ENCODE measurements around the gene MCRIP1.
A peak's percentile ranks its signal among the peaks of the same experiment; 100 is the strongest.

Gene MCRIP1

DNA sequence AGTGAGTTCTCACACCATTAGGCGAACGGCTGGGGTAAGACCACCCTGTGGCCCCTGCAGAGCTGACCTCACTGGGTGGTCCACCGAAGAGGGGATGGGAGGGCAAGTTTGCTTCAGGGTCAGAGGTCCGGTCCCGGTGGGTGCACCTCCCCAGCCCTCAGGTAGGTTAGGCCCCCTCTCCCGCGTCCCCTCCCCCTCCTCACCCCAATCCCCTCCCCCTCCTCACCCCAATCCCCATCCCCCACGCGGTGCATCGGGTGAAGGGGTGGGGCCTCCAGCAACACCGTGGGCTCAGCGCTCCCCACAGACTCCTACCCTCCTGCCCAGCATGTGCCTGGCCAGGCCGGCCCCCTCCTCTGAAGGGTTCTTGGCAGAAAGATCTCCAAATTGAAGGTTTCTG is 13.4 kb downstream of the MCRIP1 start:
- DNase-seq = no peak

DNA sequence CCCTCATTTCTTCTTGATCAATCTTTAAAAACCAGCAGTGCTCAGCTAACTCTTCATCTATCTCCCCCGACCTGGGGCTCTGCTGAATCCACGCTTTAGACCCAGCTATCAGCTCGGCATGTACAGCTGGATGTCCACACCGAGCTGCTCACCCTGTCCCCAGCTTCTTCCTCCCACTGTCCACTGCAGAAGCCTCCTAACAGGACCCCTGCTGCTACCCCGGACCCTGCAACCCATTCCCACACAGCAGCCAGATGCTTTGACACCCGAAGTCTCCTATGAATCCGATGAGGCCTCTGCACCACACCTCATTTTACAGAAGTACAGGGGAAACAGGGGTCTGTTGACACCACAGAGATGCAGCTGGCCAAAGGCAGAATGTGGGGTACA is 15.3 kb downstream of the MCRIP1 start:
- DNase-seq = no peak

DNA sequence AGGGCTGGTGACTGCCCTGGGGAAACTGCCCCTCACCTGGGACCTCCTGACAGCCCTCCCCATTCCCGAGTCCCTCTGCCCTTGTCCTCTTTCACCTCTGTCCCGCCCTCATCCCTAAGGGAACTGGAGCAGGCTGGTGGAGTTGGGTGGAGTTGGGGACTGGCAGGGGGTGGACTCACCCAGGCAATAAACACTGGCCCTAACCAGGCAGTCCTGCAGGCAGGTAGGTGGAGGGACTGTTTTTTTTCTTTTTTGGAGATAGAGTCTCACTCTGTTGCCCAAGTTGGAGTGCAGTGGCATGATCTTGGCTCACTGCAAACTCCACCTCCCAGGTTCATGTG is 17.5 kb downstream of the MCRIP1 start:
- DNase-seq = no peak

DNA sequence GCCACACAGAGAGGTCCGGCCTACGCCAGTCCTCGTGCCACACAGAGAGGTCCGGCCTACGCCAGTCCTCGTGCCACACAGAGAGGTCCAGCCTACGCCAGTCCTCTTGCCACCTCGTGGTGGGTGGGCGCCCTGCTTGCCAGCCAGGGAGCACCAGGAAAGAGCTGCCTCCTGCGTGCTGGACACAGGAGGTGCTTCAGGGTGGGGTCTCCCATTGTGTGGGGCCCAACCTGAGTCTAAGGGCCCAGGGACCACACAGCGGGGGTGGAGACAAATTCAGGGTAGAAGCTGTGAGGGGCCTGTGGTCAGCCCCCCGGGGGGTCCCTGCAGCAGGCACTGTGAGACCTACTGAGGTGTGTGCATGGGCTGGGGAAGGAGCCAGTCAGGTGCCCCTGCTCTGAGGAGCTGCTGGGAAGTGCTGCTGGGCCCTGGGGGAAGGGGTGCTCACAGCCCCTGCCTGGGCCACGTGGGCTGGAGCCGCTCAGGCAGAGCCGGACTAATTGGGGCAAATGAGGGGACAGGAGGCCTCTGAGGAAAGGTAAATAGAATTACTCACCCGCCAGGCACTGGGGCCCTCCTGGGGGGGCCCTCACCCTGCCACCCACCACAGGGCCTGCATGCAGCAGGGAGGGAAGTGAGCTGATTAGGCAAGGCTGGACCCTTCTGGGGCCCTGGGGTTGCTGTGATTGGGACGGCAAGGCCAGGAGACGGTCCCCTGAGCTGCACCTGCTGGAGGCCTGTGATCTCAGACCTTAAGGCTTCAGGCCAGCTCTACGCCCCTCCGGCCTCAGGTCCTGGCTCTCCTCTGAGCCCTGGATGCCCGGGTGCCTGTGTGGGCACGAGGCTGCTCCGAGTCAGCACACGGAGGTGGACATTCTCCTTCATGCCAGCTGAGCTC is 18.1 kb downstream of the MCRIP1 start:
- peak in 1 of 14 donors; percentile 16 for DNase-seq

DNA sequence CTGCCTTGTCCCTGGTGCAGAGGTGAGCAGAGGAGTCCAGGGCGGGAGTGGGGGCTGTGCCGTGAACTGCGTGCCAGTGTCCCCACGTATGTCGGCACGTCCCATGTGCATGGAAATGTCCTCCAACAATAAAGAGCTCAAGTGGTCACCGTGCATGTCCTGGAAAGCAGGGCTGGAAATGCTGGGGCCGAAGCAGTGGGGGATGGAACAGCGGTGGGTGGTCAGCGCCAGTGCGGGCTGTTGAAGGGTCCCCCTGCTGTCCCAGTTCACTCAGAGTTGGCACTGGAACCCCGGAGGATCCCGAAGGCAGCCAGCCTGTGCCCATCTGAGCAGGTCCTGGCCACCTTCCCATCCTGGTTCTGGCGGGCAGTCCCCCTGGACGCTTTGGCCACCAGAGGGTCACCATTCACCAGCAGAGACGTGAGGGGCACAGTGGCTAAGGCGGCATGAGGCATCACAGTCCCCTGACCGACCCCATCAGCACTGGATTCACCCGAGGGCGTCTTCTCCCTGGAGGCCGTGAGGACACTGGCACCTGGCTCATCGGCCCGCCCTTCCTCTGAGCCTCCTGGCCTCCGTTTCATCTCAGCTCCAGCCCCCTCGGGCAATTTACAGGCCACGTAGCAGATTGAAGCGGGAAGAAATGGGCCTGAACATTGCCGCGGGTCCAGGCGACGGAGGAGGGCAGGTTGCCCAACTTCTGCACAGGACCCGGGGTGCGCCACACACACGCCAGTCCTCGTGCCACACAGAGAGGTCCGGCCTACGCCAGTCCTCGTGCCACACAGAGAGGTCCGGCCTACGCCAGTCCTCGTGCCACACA is 19.0 kb downstream of the MCRIP1 start:
- DNase-seq = no peak

DNA sequence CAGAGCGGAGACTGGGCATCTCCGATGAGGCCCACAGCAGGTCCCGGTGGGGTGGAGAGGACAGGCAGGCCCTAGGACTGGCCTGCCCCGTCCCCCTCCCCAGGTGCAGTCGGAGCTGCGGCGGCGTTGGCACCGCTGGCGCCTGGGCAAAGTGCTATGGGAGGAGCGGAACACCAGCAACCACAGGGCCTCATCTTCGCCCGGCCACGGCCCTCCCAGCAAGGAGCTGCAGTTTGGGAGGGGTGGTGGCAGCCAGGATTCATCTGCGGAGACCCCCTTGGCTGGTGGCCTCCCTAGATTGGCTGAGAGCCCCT is 19.8 kb downstream of the MCRIP1 start:
- DNase-seq = no peak

DNA sequence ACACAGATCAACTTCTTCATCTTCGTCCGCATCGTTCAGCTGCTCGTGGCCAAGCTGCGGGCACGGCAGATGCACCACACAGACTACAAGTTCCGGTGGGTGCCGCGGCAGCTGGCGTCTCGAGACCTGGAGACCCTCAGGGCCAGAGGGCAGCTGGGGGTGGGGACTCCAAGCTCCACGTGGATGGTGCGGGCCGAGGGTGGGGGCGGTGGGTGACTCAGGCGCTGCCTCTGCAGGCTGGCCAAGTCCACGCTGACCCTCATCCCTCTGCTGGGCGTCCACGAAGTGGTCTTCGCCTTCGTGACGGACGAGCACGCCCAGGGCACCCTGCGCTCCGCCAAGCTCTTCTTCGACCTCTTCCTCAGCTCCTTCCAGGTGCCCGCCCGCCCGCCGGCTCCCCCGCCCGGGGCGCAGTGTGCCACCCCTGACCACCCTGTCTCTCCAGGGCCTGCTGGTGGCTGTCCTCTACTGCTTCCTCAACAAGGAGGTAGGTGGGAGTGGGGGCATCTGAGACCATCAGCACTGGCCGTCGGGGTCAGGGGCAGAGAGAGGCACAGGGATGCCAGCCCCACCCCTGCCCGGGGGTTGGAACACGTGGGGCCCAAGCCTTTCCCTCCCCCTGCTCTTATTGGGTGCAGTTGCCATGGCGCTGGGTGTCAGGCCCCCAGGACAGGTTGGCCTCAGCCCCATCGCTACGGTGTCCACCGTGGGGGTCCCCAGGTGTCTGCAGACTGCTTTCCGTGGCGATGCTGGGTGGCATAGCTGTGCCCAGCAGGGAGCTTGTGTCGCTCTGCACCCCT is 20.3 kb downstream of the MCRIP1 start:
- no peak for DNase-seq

DNA sequence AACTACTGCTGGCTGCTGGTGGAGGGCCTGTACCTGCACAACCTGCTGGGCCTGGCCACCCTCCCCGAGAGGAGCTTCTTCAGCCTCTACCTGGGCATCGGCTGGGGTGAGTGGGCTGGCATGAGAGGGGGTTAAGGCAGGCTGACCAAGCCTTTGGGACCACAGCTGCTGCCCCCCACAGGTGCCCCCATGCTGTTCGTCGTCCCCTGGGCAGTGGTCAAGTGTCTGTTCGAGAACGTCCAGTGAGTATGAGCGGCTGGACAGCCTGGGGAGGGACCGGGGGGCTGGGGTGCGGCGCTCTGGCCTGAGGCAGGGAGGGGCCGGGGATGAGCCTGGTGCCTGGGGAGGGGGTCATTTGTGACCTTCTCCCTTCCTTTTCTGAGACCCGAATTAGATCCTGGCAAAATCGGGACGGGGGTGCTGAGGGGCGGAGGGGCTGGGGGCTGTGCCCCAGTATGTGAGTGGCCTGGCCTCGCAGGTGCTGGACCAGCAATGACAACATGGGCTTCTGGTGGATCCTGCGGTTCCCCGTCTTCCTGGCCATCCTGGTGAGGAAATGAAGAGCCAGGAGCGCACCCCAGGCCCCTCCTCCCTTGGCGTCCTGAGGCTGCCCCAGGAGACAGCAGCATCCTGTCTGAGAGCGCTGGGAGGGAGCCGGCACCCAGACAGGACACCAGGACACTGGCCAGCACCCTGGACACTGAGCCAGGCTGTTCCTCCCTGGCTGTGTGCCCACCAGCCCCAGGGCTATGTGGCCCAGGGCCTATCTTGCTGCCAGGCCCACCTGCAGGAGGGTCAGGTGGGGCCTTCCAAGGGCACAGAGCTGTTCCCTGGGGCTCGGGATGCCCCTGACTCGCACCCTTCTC is 21.2 kb downstream of the MCRIP1 start:
- DNase-seq = no peak

DNA sequence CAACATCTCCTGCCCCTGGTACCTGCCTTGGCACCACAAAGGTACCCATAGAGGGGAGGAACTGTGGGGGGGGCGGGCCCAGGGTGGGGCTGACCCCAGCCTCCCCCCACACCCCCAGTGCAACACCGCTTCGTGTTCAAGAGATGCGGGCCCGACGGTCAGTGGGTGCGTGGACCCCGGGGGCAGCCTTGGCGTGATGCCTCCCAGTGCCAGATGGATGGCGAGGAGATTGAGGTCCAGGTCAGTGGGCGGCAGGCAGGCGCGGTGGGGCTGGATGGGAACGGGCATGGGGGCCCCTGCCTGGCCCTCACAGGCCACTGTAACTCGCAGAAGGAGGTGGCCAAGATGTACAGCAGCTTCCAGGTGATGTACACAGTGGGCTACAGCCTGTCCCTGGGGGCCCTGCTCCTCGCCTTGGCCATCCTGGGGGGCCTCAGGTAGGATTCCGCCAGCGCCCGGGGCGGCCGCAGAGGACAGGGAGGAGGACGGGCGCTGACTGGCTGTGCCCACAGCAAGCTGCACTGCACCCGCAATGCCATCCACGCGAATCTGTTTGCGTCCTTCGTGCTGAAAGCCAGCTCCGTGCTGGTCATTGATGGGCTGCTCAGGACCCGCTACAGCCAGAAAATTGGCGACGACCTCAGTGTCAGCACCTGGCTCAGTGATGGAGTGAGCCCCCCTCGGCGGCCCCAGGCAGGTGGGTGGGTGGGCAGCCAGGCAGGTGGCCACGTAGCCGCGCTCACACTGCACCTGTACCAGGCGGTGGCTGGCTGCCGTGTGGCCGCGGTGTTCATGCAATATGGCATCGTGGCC is 22.0 kb downstream of the MCRIP1 start:
- no peak for DNase-seq

DNA sequence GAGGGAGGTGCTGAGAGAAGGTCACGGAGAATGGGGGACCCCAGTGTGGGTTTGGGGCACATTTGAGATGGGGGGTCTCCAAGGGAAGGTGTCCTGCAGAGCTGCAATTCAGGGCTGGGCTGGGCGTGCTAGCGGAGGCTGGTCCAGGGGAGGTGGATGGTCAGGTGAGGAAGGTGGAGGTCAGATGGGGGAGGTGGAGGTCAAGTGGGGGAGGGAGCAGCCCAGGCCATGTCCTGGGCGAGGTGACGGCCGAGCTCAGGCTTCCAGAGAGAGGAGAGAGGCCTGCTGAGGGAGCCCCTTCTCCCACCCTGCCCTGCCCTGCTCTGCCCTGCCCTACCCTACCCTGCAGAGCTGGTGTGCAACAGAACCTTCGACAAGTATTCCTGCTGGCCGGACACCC is 22.6 kb downstream of the MCRIP1 start:
- DNase-seq = no peak

DNA sequence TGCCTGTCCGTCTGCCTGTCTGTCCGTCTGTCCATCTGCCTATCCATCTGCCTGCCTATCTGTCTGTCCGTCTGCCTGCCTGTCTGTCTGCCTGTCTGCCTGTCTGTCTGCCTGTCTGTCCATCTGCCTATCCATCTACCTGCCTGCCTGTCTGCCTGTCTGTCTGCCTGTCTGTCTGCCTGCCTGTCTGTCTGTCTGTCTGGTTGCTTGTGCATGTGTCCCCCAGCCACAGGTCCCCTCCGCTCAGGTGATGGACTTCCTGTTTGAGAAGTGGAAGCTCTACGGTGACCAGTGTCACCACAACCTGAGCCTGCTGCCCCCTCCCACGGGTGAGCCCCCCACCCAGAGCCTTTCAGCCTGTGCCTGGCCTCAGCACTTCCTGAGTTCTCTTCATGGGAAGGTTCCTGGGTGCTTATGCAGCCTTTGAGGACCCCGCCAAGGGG is 23.5 kb downstream of the MCRIP1 start:
- no peak for DNase-seq

DNA sequence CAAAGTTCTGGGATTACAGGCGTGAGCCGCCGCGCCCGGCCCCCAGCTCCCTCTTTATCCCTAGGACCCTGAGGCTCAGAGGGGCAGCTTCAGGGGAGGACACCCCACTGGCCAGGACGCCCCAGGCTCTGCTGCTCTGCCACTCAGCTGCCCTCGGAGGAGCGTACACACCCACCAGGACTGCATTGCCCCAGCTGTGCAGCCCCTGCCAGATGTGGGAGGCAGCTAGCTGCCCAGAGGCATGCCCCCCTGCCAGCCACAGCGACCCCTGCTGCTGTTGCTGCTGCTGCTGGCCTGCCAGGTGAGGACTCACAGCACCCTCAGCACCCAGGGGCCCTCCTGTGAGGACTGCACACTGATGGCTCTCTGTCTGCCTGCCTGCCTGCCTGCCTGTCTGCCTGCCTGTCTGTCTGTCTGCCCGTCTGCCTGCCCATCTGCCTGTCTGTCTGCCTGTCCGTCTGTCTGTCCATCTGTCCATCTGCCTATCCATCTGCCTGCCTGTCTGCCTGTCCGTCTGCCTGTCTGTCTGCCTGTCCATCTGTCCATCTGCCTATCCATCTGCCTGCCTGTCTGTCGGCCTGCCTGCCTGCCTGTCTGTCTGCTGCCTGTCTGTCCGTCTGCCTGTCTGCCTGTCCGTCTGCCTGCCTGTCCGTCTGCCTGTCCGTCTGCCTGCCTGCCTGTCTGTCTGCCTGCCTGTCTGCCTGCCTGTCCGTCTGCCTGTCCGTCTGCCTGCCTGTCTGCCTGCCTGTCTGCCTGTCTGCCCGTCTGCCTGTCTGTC is 24.1 kb downstream of the MCRIP1 start:
- DNase-seq = no peak

DNA sequence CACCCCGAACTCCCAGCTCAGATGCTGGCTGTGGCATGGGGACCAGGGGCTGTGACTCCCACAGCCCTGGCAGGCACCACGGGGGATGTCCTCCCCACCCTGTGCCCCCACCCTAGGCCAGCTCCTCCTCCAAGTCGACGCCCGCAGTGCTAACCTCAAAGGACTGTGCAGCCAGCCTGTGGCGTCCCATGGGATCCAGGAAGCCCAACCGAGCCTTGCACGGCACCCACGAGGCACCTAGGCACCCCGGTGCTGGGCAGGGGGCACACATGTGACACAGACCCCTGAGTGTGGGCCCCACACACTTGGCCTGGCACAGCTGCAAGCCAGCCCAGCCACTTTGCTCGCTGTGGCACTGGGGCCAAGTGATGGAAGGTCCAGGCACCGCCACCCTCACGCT is 25.3 kb downstream of the MCRIP1 start:
- no peak for DNase-seq

DNA sequence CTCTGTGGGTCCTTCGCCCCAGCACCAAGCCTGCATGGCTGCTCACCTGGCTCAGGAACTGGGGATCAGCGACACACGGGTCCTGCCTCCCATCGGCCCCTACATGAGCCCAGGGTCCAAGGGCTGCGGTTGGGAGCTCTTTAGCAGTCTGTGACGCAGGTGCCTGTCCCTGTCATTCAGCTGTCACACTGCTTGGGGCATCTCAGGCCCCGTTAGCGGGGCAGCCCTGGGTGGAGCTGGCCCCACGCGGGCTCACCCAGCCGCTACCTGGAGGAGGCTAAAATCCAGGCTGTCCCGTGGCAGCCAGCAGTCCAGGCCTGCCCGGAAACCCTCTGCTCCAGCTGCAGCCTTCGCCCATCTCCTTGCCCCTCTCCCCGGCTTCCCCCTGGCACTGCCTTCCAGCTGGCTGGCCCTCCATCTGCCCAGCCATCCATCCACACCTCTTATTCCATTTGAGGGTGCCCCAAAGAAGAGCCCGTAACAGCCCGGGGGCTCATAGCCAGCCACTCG is 25.8 kb downstream of the MCRIP1 start:
- DNase-seq = no peak

DNA sequence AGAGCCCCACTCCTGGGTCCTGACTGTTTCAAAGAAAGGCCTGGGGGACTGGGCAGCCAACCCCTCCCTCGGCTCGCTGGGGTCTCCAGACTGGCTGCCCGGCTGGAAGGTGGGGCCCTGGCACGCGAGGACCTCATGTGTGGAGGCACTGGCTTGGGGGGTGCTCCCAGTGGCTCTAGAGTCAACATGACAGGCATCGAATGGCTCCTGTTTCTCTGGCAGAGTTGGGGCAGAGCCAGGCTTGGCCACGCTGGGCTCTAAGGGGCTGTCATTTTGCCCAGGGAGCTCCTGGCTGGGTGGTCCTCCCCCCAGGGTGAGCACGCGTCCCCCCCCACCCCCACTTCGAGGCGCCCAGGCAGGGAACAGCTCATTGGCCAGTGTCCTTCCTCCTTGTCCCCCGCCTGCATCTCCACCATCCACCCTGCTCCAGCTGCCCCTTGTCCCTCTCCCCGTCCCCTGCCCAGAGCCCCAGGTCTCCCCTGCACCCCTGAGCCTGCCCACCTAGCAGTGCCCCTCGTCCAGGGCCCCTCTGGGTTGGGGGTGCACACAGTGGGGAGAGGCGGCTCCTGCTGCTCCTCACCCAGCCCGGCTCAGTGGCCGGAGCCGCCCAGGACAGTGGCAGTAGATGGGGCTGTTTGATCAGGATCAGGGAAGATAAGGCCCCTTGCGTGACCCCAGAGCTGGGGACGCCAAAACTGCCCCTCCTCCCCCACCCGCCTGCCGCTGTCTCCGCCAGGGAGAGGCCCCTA is 26.5 kb downstream of the MCRIP1 start:
- DNase-seq = no peak

DNA sequence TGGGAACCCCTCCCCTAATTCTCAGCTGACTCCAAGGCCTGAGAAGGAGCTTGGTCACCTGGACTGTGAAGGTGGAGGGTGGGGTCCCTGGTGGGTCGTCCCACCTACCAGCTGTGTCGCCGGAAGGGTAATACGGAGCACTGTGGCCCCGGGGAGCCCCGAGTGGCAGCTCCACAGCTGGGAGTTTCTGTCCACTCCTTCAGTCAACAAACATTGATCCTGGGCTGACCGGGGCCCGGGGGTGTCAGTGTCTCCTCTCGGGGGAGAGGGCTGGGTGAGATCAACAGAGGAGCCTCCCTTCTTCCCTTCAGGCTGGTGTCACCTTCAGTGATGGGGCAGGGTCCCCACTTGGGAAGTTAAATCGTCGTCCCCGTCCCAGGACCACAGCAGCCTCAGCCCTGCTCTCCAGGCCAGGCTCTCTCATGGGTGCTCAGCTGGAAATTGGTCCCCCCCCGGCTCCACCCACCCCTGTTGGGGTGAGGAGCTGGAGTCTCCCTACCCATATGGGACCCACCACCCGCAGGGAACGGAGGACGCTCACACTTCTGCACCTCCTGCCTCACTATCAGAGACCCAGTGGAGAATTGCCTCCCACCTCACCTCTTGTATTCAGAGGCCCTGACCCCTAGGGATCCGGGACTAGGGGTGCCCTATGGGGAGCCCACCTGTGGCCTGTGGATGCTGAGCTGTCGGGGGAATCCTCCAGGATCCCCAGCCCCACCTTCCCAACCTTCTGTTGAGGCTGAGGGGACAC is 27.2 kb downstream of the MCRIP1 start:
- no peak for DNase-seq

DNA sequence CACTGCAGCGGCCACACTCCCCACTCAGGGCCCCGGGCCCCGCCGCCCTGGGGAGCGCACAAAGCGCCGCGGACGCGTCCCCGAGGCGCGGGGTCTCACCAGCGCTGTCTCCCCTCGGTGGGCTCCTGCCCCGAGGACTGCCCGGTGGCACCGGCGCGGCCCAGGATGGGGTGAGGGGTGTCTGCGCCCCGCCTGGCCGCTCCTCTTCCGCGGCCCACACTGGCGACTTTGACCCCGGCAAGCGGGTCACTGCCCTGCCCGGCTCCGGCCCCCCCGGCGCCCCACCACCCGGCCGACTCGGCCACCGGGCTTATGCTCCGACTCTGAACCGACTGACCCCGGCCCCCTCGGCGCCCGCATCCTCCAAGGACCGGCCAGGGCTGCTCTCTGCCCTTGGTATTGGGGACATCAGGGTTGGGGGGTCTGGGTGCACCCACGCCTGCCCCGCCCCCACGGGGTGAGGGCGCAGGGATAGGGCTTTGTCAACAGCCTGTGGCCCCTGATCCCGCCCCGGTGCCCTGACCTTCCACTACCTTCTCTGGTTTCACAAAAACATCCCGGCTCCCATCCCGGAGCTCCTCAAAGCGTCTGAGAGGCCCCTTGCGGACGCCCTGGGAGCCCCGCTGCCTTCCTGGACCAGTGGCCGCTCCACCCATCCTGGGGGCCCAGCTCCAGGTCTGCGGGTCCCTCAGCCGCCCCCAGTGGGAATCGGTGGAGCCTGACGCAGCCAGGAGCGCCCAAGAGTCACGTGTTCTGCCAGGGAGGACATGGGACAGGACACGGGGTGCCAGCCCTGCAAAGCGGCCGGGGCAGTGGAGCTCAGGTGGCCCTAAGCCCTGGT is 28.3 kb downstream of the MCRIP1 start:
- DNase-seq = no peak

All from C1 segment of cervical spinal cord (tissue), 14 donors.